Suprapubic skin (tissue), 4 donors: ENCODE results near the gene ARL6IP6.

Experiments
- CTCF ChIP-seq, 2 donors: fragments of 200-600 bp in 1 of 2; fragments of 450-650 bp in 1 of 2; sonication (generic) in 1 of 2; IDR thresholded peaks; one replicate each; pipeline ENCODE4 v1.5.1; 2016 to 2019; ENCODE audit warnings: antibody characterized with exemption in 2 of 2, mild to moderate bottlenecking in 1 of 2, moderate library complexity in 1 of 2
- EP300 ChIP-seq: sonication (generic); formaldehyde crosslinking; IDR thresholded peaks from one replicate; pipeline ENCODE4 v1.6.1; 2017; ENCODE audit warnings: antibody characterized with exemption
- POLR2A ChIP-seq, 2 donors: fragments of 450-650 bp; IDR thresholded peaks; one replicate each; pipeline ENCODE4 v1.6.1; 2017; ENCODE audit warnings: antibody characterized with exemption in 2 of 2, mild to moderate bottlenecking in 2 of 2, moderate library complexity in 2 of 2
- POLR2AphosphoS5 ChIP-seq, 3 donors: sonication (generic); formaldehyde crosslinking; IDR thresholded peaks; one replicate each; pipeline ENCODE4 v1.6.1; 2017; ENCODE audit warnings: antibody characterized with exemption in 3 of 3

DNA sequence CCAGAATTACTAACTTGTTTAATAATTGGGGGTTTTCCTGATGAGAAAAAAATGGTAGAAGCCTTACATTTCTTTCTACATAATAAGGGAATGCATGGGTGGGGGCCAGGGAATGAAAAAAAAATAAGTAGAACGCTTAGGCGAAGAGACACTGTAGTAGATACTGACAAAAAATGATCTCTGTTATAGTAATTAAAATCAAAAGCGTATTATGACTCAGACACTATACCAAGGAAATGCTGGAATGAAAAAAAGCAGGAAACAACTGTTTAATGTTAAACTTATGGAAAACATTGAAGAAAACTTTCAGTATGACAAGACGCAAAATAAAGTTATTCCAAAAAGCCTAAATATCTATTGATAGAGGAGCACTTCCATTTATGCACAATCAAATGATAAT is 44.1 kb upstream of the ARL6IP6 start:
- TF ChIP-seq POLR2A (IDR thresholded peaks at IDR 0.05) (no peak), CTCF (IDR thresholded peaks at IDR 0.05) (no peak), EP300 (no peak), POLR2AphosphoS5 (IDR thresholded peaks at IDR 0.05) (no peak)
